Amygdala (tissue), 56 donors: ENCODE results near the gene E4F1.

Source experiments
- DNase-seq, 56 donors: peaks; one replicate each; lab custom pipeline; 2025; lab: John Stamatoyannopoulos, UW

E4F1 gene

DNA sequence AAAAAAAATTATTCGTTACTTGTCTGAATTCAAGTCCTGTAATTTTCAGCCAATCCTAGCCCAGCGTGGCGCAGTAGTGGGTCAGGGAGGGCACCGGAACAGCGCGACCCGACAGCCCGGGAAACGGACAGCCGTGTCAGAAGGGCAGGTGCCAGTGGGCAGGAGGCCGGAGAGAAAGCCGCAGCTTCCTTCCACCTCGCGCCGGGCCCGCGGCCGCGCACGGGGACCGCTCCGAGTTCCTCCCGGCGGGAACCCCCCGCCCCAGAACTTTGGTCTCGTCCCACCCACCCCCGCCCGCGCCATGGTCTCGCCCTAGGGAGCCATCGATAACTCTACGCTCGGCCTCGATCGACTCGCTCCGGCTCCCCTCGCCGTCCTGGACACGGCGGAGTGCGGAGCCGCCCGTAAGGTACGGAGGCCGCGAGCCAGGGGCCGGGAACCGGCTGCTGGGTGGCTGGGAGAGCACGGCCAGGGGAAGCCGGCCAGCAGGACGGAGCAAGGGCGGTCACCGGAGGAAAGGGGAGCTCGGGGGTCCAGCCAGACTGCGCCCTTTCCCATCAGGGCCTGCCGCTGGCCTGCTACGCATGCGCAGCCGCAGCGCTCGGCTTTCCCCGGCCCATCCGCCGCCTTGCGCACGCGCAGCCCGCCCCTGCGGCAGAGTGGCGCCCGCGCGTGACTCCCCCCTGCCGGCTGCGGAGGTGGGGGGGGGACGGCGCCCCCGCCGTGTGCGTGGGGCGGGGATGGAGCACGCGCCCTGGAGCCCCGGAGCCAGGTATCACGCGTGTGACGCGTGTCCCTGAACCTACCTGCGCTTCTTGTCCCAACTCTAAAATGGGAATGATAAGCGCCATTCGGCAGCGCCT, 18.1 kb upstream of the E4F1 start, which contains the start of gene MLST8:
Gene MLST8, plus strand, starts transcription at position 351 of the 863 bp plus-strand sequence. CDS start 632 bp downstream, outside the sequence.
- peak; percentile 27 to 98 (median 86) for DNase-seq

- peak in 5 of 56 donors; percentile 59 to 84 (median 69) for DNase-seq
Observed at GRCh38 chr16:2205967-2206313, 17.5 kb upstream of the E4F1 start.

GRCh38 chr16:2206420-2206779, 17.0 kb upstream of the E4F1 start:
- no peak for DNase-seq

- DNase-seq, result no peak
Observed at GRCh38 chr16:2206780-2207433, 16.5 kb upstream of the E4F1 start.

DNA sequence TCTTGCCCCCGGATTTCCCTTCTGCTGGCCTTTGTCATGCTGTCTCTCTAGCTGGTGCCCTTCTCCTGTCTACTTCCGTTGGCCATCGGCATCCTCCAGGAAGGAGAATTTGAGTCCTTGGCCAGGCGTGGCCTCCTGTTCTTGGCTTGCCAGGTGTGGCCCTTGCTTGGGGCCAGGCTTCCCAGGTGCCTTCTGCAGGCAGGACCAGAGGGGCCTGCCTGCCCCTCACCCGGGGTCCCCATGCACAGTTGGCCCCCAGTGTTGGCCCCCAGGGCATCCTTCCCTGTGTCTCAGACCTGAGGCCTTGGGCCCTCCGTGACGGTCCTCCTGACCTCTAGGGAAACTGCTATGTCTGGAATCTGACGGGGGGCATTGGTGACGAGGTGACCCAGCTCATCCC, 15.5 kb upstream of the E4F1 start:
- DNase-seq, result no peak

- no peak for DNase-seq
Observed at GRCh38 chr16:2208308-2208707, 15.1 kb upstream of the E4F1 start.

DNA sequence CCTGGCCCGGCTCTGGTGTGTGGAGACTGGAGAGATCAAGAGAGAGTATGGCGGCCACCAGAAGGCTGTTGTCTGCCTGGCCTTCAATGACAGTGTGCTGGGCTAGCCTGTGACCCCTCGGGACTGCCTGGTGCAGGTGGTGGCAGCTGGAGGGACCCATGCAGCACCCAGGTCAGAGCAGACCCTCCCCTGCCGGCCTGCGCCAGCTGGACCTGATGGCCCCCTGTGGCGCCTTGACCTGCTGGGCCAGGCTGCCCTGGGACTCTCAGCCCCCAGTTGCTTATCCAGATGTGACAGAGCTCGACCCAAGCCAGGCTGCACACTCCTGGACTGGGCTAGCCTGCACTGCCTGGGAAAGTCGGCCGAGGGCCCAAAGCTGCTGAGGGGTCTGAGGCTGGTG, 14.6 kb upstream of the E4F1 start:
- DNase-seq, result no peak

- no peak for DNase-seq
Observed at GRCh38 chr16:2209258-2210008, 14.0 kb upstream of the E4F1 start.

DNA sequence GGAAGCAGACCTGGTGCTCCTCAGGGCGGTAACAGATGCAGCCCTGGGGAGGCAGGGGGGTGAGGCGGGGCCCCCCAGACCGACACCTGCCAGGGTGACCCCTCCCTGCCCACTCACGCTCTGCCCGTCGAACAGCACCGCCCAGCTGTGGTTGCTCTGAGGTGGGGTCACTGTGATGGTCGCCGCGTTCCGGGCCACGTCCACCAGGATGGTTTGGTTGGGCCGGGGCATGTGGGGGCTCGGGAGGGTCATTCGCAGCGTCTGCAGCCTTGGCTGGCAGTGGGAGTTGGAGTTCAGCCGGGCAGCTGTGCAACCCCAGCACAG, 13.4 kb upstream of the E4F1 start:
- no peak for DNase-seq

GRCh38 chr16:2210386-2211365, 12.7 kb upstream of the E4F1 start, which contains the start of gene BRICD5:
BRICD5 (minus strand) TSS chr16:2210863; CDS start chr16:2210833, 30 bp downstream.
- DNase-seq, result no peak

DNA sequence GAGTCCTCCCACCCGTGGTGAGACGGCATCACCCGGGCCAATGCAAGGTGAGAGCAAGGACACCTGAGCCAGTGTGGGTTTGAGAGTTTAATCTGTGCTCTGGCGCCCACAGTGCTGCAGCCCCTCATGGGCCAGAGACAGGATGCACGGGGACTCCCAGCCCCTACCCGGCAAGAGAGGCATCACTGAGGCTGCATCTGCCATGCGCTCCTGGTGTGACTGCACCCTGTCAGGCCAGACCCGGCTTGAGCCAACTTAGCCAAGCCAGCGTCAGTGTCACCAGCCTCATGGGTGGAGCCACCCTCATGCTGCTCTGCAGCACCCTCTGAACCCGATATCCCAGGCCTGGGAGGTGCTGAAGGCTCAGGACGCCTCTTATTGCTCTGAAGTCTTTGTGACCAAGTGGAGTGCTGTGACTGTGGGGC, 11.5 kb upstream of the E4F1 start:
- no peak for DNase-seq

- no peak for DNase-seq
Observed at GRCh38 chr16:2212362-2213324, 10.7 kb upstream of the E4F1 start.

DNA sequence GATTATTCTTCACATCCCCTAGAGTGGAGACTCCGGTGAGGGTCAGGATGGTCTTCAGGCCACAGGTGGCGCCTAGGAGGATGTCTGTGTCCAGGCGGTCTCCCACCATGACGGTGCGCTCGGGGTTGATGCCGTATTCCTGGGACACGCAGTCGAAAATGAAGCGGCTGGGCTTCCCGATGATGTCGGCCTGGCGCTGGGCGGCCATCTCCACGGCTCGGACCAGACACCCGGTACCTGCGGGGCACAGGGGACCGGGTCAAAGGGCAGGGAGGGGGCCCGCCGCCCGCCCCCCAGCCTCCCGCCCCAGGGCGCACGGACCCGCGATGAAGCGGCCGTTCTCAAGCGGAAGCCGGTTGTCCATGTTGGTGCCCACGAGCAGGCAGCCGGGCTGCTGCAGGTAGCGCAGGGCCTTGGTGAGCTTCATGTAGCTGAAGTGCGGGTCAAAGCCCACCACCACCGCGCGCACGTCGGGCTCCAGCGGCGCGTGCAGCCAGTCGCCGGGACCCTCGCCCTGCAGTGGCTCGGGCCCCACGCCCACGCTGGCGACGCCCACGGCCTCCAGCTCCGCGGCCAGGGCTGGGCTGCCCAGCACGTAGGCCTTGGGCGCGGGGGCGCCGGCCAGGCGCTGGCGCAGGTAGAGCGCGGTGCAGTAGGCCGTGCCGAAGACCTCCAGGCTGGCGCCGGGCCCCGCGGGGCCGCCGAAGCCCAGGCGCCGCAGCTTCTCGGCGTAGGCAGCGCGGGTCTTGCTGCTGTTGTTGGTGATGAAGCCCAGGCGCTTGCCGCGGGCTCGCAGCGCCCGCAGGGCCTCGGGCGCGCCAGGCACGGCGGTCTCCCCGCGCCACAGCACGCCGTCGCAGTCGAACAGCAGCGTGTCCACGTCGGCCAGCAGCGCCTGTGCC, 9.3 kb upstream of the E4F1 start:
- DNase-seq, result no peak

DNA sequence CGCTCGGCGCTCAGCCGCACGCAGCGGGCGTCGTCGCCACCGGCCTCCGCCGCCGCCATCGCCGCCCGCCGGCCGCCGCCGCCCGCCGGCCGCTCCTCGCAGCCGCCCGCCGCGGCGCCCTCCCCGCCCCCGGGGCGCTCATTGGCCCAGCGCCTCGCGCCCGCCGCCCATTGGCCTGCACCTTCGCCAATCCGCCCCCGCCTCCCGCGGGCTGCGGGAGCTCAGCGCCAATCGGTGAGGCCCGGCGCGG, 8.7 kb upstream of the E4F1 start, which contains the start of gene PGP:
Gene PGP, minus strand, starts transcription at position 122 of the 250 bp plus-strand sequence. Its CDS starts 63 bp downstream, at position 59.
- no peak for DNase-seq

DNA sequence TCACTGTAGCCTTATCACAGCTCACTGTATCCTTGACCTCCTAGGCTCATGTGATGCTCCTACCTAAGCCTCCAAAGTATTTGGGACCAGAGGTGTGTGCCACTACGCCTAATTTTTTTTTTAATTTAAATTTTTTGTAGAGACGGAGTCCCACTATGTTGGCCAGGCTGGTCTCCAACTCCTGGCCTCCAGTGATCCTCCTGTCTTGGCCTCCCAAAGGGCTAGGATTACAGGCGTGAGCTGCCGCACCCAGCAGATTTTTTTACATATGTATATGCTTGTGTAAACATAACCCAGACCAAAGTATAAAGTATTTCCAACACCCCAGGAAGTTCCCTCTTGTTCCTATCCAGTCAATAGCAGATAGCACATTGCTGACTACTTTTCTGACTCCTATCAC, 7.1 kb upstream of the E4F1 start:
- DNase-seq, result no peak

DNA sequence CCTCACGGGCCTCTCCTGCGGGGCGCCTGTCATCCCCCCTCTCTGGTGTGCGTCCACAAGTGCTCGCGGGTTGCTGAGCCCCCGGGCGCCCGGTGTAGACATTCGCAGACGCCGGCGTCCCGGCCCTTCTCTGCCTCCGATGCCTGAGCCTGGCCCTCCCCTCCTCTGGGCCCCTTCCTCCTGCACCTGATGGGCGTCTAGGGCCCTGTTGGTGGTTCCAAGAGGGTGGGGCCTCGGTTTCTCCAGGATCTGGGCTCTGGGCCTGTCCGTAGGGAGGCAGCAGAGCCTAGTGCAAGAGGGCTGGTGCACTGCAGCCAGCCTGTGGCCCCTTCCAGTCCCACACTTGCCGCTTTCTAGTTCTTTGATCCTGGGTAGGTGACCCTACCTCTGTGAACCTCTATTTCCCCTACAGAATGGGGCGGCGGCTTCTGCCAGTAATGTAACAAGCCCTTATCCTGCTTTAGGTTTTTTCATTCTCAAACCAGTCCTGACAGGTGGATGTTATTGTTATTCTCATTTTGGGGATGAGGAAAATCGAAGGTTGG, 623 bp downstream of the E4F1 start:
- peak in 5 of 56 donors; percentile 16 to 47 (median 39) for DNase-seq

DNA sequence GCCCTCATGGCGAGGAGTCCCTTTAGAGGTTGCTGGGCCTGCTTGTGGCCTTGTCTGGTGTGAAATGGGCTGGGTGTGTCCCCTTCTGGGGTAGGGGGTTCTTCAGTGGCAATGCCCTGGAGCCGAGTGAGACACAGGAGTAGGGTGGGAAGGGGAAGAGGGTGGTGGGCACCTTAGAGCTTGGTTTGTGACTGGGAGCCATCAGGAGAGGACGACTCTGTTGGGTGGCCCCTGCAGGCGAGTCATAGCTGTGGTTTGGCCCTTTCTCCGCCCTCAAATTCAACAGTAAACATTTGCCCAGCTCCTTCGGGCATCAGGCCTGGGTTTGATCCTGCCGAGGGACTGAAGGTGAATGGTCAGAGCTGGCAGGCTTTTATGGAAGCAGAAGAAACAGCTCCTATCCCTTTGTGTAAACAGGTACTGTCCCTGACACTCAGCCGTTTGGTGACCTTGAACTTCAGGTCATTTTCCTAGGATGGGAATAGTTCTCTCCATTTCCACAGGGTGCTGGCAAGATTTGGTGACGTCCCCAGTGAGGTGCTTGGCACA, 2.9 kb downstream of the E4F1 start:
- no peak for DNase-seq
